ENCODE data around the gene ACRBP. TPM values are rescaled to one million over a fixed set of nuclear protein-coding genes. Genes with fewer than 3 reads are reported as not detected.

The ACRBP gene
- total RNA-seq, 1 donor from 2014 or later, result 0.37 TPM

DNA sequence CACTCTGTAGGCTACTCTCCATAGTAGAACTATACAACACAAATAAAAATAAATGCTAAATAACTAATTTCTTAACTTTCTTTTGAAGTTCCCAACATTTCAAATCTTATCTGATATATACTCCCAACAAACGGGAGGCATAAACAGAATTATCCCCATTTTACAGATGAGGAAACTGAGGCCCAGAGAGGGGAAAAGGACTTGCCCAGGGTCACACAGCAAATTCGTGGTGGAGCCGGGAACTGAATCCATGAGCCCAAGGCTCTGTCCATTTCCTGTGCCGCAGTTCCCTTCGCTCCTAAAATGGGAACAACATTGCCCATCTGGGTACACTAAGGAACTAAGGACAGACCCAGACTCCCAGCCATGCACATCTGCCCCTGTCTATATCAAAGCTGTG is 29.7 kb upstream of the ACRBP start:
- no peaks in the 10 kb centered on the region for H3K27me3 Mint-ChIP-seq (ENCODE audit: low read depth)
- no peak for DNase-seq (ENCODE audit: low spot score)
- peaks cover 30% of the 10 kb centered on the region for H3K36me3 Mint-ChIP-seq (ENCODE audit: low read depth)
- H3K27ac Mint-ChIP-seq (ENCODE audit: unreplicated experiment), result no peak overlapping the region
- TF ChIP-seq, protein P1, sequence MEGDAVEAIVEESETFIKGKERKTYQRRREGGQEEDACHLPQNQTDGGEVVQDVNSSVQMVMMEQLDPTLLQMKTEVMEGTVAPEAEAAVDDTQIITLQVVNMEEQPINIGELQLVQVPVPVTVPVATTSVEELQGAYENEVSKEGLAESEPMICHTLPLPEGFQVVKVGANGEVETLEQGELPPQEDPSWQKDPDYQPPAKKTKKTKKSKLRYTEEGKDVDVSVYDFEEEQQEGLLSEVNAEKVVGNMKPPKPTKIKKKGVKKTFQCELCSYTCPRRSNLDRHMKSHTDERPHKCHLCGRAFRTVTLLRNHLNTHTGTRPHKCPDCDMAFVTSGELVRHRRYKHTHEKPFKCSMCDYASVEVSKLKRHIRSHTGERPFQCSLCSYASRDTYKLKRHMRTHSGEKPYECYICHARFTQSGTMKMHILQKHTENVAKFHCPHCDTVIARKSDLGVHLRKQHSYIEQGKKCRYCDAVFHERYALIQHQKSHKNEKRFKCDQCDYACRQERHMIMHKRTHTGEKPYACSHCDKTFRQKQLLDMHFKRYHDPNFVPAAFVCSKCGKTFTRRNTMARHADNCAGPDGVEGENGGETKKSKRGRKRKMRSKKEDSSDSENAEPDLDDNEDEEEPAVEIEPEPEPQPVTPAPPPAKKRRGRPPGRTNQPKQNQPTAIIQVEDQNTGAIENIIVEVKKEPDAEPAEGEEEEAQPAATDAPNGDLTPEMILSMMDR (IDR thresholded peaks at IDR 0.05), result no peak
- no peak overlapping the region for H3K4me3 Mint-ChIP-seq (ENCODE audit: unreplicated experiment)
- no peaks in the 10 kb centered on the region for H3K4me1 Mint-ChIP-seq (ENCODE audit: low read depth)
- no peaks in the 10 kb centered on the region for H3K9me3 Mint-ChIP-seq (ENCODE audit: low read depth)

DNA sequence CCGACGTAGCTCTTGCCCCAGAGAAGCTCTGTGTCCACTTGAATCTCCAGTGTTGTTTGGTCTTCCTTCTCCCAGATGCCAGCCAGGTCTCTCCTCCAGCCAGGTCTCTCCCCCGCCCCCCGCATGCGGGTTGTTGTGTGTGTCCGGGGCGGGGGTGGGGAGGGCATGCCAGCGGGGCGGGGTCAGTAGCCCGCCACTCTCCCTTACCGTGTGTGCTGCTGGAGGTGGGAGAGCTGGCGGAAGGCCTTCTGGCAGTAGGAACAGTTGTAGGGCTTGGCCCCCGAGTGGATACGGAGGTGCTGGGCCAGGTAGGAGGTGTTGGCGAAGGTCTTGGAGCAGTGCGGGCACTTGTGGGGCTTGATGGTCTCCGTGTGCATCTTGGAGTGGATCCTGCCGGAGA is 24.9 kb upstream of the ACRBP start:
- no peaks in the 10 kb centered on the region for H3K4me1 Mint-ChIP-seq (ENCODE audit: low read depth)
- H3K4me3 Mint-ChIP-seq (ENCODE audit: unreplicated experiment), result no peak overlapping the region
- TF ChIP-seq, protein P1 (IDR thresholded peaks at IDR 0.05), result no peak
- DNase-seq (ENCODE audit: low spot score), result no peak
- H3K36me3 Mint-ChIP-seq (ENCODE audit: low read depth), result peaks cover 53% of the 10 kb centered on the region
- H3K27ac Mint-ChIP-seq (ENCODE audit: unreplicated experiment), result no peak overlapping the region
- no peaks in the 10 kb centered on the region for H3K27me3 Mint-ChIP-seq (ENCODE audit: low read depth)
- no peaks in the 10 kb centered on the region for H3K9me3 Mint-ChIP-seq (ENCODE audit: low read depth)

DNA sequence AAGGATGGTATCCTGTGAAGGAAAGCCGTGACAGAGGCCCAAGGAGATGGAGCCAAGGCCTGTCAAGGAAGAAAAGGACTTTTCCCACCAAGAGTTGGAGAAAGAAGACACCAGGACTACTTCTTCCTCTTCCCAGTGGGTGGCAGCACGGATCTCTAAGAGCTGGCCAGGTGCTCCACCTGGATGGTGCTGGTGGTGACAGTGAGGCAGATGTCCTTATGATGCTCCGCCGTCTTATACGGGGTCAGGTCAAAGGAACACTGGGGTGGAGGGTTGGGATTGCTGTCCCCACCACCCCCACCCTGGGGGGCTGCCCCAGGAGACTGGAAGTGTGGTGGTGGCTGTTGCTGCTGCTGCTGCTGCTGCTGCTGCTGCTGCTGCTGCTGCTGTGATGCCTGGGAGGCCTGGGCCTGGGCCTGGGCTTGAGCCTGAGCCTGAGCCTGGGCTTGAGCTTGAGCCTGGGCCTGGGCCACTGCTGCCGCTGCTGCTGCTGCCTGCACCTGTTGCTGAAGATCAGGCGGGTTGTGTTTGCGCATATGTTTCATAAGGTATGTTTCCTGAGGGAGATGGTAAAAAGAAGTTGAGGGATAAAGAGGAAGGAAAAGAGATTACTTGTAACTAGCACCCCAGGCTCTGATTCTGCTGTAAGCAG is 20.5 kb upstream of the ACRBP start:
- Mint-ChIP-seq H3K4me3 (ENCODE audit: unreplicated experiment) (no peak overlapping the region), H3K4me1 (ENCODE audit: low read depth) (peaks cover 13% of the 10 kb centered on the region), H3K36me3 (ENCODE audit: low read depth) (peaks cover 42% of the 10 kb centered on the region), H3K27me3 (ENCODE audit: low read depth) (no peaks in the 10 kb centered on the region), H3K27ac (ENCODE audit: unreplicated experiment) (no peak overlapping the region), H3K9me3 (ENCODE audit: low read depth) (no peaks in the 10 kb centered on the region)
- TF ChIP-seq, protein P1 (IDR thresholded peaks at IDR 0.05), result peak; percentile 44
- no peak for DNase-seq (ENCODE audit: low spot score)

DNA sequence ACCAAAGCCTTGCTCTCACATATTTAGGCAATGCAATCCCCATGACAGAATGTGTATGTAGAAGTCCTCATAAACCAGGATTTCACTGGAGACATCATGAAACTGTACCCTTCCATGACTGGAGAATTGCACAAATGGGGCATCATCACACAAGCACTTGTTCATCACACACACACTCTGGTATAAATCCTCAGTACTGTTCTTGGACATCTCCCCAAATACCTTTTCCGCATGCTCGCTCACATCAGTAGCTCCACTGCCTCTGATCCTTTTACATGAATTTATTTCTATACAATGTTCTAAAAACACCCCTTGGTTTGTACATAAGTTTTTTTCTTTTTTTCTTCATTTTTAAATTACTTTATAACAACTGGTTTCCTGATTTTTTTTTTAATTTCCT is 19.0 kb upstream of the ACRBP start:
- DNase-seq (ENCODE audit: low spot score), result no peak
- peaks cover 29% of the 10 kb centered on the region for H3K36me3 Mint-ChIP-seq (ENCODE audit: low read depth)
- H3K27me3 Mint-ChIP-seq (ENCODE audit: low read depth), result no peaks in the 10 kb centered on the region
- H3K4me3 Mint-ChIP-seq (ENCODE audit: unreplicated experiment), result no peak overlapping the region
- H3K4me1 Mint-ChIP-seq (ENCODE audit: low read depth), result peaks cover 23% of the 10 kb centered on the region
- TF ChIP-seq, protein P1 (IDR thresholded peaks at IDR 0.05), result no peak
- H3K9me3 Mint-ChIP-seq (ENCODE audit: low read depth), result no peaks in the 10 kb centered on the region
- no peak overlapping the region for H3K27ac Mint-ChIP-seq (ENCODE audit: unreplicated experiment)

DNA sequence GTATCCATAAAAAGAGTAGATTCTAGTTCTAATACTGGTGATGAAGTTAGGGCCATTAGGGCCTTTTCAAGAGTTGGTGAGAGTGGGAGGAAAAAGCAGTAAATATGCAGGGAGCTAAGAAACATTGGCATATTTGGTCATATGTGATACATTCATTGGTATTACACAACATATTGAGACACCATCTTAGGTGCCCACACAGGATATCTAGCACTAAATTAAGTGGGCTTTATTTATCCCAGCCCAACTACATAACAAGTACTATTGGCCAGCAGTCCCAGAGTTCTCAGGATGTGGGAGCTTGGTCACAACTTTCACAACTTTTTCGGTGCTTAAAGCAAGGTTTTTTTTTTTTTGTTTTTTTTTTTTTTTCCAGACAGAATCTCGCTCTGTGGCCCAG is 17.7 kb upstream of the ACRBP start:
- Mint-ChIP-seq H3K9me3 (ENCODE audit: low read depth) (no peaks in the 10 kb centered on the region), H3K4me3 (ENCODE audit: unreplicated experiment) (no peak overlapping the region), H3K4me1 (ENCODE audit: low read depth) (peaks cover 23% of the 10 kb centered on the region), H3K27me3 (ENCODE audit: low read depth) (no peaks in the 10 kb centered on the region), H3K36me3 (ENCODE audit: low read depth) (peaks cover 20% of the 10 kb centered on the region), H3K27ac (ENCODE audit: unreplicated experiment) (no peak overlapping the region)
- TF ChIP-seq, protein P1 (IDR thresholded peaks at IDR 0.05), result no peak
- DNase-seq (ENCODE audit: low spot score), result no peak

All from chondrocyte (in vitro differentiated cells).